GM19099 (cell line): ENCODE data around the gene KY.

Experiments
- POLR2A ChIP-seq: IDR thresholded peaks from 3 replicates; pipeline ENCODE4 v1.6.1; 2011; ENCODE audit warnings: low read depth; ENCODE audit not compliant: insufficient read length; ENCODE audit errors: extremely low read depth

The KY gene

DNA sequence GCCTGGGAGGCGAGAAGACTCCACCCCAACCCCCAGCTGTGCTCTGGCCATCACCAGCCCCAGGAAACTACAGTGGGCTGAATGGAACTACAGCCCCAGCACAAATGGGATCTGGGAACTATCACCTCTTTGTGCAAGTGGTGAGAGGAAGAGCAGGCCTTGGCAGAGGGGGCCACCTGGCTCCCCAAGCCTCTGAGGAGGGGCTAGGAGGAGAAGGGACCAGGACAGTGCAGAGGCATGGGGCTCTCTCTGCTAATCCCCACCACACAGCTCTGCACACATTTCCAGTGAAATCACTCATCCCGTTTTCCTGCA is 31.6 kb downstream of the KY start:
- TF ChIP-seq POLR2A = no peak

- no peak for TF ChIP-seq POLR2A
These were observed 32.1 kb downstream of the KY start for GRCh38 chr3:134618478-134619300.

GRCh38 chr3:134617608-134618477 is 33.0 kb downstream of the KY start:
- TF ChIP-seq POLR2A = no peak

DNA sequence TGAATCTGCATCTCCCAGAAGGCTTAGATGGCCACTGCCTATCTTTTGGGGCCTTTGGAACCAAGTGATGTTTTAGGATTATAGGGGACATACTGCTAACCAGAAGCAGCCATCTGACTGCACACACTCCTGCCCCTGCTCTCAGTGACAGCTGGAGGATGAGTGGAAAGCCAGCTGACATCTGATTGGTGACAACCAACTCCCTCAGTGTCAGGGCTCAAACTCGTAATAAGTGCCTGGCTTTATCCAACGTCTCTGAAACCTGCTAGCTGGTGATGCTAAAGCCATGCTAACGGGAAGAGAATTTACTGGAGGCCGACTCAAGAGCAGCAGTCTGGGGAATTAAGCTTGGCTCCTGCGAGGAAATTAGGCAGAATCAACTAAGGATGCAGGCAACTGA is 35.1 kb downstream of the KY start:
- no peak for TF ChIP-seq POLR2A

GRCh38 chr3:134614955-134615354 is 35.9 kb downstream of the KY start:
- no peak for TF ChIP-seq POLR2A

- TF ChIP-seq POLR2A = no peak
These were observed 37.8 kb downstream of the KY start for GRCh38 chr3:134613006-134613520.

- no peak for TF ChIP-seq POLR2A
These were observed 39.3 kb downstream of the KY start for GRCh38 chr3:134611516-134611915.

DNA sequence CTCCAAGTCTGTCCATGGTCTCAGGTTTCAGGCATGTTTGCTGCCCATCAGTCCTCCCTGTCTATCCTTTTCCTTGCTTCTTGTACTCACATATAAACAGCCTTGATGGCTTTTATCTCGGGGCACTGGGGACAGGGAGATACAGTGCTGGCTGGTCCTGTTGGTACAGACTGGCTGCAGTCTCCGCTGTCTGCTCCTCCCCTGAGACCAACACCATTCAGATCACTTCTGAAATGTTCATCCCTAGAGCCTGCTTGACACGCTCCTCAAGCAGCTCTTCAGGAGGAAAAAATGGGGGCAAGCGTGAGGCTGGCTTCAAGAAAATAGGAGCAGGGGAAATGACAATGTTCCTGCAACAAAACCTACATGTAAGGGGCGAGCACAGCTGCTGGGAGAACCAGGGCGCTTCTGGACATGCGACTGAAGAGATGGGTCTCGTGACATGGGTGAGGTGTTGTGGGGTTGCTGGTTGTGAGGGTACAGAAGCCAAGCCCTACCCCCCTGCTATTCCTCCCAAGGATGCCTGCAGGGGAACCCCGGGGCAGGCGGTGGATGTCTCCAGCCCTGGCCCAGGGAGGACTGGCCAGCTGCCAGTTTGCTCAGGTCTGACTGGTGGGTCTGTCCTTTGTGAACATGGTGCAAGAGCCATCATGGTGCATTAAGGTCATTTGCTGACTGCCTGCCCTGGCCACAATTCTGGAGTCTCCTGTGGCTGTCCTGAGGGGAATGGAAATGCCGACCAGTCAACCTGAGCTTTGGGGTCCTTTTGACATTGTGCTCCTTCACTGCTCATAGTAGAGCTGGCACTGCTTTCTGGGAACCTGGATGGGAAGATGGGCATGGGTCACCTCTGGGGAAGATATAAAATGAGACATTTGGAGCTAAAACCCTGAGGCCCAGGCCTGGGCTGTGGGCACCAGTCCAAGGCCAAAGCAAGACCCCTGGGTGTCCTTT is 40.1 kb downstream of the KY start:
- no peak for TF ChIP-seq POLR2A

- TF ChIP-seq POLR2A = no peak
These were observed 40.9 kb downstream of the KY start for GRCh38 chr3:134609821-134610431.

DNA sequence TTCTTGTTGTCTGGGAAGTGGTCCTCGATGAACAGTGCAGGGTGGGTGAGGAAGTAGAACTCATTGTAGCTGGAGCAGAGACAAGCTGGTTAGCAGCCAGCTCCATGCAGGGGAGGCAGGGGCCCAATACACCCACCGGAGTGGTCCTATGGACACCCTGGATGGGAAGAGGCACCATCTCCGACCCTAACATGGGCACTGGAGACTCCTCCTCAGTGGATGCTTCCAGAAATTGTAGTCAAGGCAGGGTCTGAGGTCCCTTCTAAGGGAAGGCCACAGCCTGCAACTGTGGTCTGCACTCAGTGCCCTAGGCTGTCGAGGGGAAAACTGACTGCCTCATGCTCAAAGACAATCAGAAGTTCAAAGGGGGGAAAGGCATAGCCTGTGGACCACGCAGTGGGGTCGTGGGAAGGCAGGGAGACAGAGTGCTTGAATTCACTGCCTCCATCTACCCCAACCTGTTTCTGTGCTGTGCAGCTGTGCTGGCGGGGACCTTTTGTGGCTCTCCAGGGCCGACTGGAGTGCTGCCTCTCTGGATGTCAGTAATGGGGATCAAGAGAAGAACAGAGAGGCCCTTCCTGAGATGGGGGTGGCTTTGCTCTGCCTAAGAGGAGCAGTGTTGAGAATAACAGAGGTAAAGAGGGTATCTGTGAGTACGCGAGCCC is 41.9 kb downstream of the KY start:
- TF ChIP-seq POLR2A = no peak

GRCh38 chr3:134608023-134608770 is 42.6 kb downstream of the KY start:
- no peak for TF ChIP-seq POLR2A

GRCh38 chr3:134607054-134608022 is 43.5 kb downstream of the KY start:
- no peak for TF ChIP-seq POLR2A
